Measurements from ENCODE around the gene SLFN13. TPM values are rescaled to one million over a fixed set of nuclear protein-coding genes. Genes with fewer than 3 reads are reported as not detected.

The SLFN13 gene
- total and polyA plus RNA-seq, 9 of the 15 experiments (the other 6 are each of a cell fraction or from before 2014, with no cell fraction given), result 0.04 to 0.49 (median 0.17) TPM

DNA sequence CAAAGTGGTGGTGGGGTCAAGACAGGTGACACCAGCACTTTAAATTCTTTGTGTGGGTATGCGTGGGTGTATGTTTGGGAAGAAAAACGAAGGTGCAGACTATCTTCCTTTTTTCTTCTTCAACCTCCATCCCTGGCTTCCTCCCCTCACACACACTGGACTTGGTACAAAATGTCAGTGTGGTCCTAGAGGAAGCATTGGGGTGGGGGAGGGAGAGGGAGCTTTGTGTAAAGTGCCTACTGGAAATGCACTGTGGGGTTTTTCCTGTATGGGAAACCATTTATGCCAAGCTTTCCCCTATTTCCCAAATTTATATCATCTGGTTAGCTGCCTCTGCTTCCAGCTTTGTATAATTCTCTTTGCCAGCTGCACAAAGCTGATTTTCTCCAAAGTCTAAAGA, 44.5 kb upstream of the SLFN13 start:
- Histone ChIP-seq H3K4me2 (ENCODE audit: insufficient read depth, low read length) (no peak overlapping the region), H3K9me1 (ENCODE audit: control insufficient read depth, insufficient read depth, low read length) (no peaks in the 10 kb centered on the region), H3K9ac (ENCODE audit: insufficient read depth in 1 of 2, low read depth in 2 of 2, low read length in 2 of 2) (no peak overlapping the region), H3K4me3 (no peak overlapping the region), H3K36me3 (ENCODE audit: control insufficient read depth, insufficient read depth, low read length) (no peaks in the 10 kb centered on the region), H4K20me1 (replicated peaks; ENCODE audit: control insufficient read depth, insufficient read depth, low read length) (no peaks in the 10 kb centered on the region), H3K27me3 (ENCODE audit: control insufficient read depth in 2 of 2, insufficient read depth in 2 of 2, low read length in 2 of 2) (peaks cover 57 to 61% of the 10 kb centered on the region in 2 experiments), H3K27ac (ENCODE audit: extremely low read depth, low read depth, low read length) (no peak overlapping the region), H3K4me1 (replicated peaks in 1 of 2; ENCODE audit: control insufficient read depth in 2 of 2, insufficient read depth in 2 of 2, low read length in 2 of 2) (0 out of 5 replicates have a peak, but pooled peaks cover 0 to 1% of the 10 kb centered on the region in 2 experiments), H2AFZ (ENCODE audit: low read depth, low read length) (no peak overlapping the region), H3K79me2 (ENCODE audit: control insufficient read depth, insufficient read depth, low read length) (no peaks in the 10 kb centered on the region), H3K9me3 (replicated peaks; ENCODE audit: control insufficient read depth, insufficient read depth, low read depth, low read length) (no peaks in the 10 kb centered on the region)
- ChIA-PET CTCF (ENCODE audit: low intra/inter-chr PET ratio) (no interaction called here), POLR2A (interaction anchor here (0.6 kb wide), 1 partner anchor 207 kb away, joined by 4 read pairs; no protein-coding TSS in a partner anchor)
- TF ChIP-seq ID3 (CRISPR knock-in tag; IDR thresholded peaks at IDR 0.05) (no peak), ID3 (tag; IDR thresholded peaks at IDR 0.05) (no peak), EGR1 (conservative IDR thresholded peaks at IDR 0.05) (0 out of 2 replicates have a peak, but pooled peaks have one; percentile 8)
- FAIRE-seq, result peak; percentile 49
- DNase-seq (ENCODE audit: extremely low read depth in 1 of 4, low spot score in 3 of 4), result no peak
- WGBS (ENCODE audit: insufficient coverage, low coverage, missing lambda C conversion rate), result 0% methylated on average over 1 of the region's 2 CpGs
- intact Hi-C loops (cut with micrococcal nuclease) (no loop called here), in situ Hi-C loops (cut with MboI) (no loop called here)
- no TSS peak for BruUV-seq (replicated peaks)
- ATAC-seq, result no peak

DNA sequence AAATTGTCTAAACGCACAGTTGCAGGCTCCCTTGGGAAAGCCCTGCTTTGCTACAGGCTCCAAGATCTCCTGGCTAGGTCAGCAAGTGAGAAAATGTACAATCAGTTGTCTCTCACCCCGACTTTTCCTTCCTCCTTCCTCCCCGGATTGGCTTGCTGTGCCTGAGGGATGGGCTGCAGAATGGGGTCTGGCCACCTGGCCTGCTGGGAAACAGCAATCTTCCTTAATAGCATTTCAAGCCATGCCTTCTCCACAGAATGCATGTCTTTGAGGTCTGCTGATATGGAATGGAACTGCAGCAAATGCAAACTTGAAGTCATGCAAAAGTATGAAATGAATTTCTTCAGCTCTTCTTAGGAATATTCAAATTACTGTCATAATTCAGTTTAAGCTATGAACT, 42.9 kb upstream of the SLFN13 start:
- TF ChIP-seq MEF2A (IDR thresholded peaks at IDR 0.05; ENCODE audit: control insufficient read depth, low read depth, low read length) (no peak), SLC30A9 (CRISPR knock-in tag; IDR thresholded peaks at IDR 0.05) (no peak), ZNF23 (CRISPR knock-in tag; IDR thresholded peaks at IDR 0.05) (no peak), CREM (IDR thresholded peaks at IDR 0.05; ENCODE audit: low read depth) (no peak), MED1 (CRISPR knock-in tag; IDR thresholded peaks at IDR 0.05; ENCODE audit: borderline replicate concordance) (no peak), ZNF143 (CRISPR knock-in tag; IDR thresholded peaks at IDR 0.05) (no peak), SETDB1 (IDR thresholded peaks at IDR 0.05; ENCODE audit: low read length) (no peak), USF2 (CRISPR knock-in tag; IDR thresholded peaks at IDR 0.05) (no peak), RBM15 (IDR thresholded peaks at IDR 0.05; ENCODE audit: insufficient read depth, low read length) (no peak), PPARD (CRISPR knock-in tag; IDR thresholded peaks at IDR 0.05) (no peak), ZNF696 (CRISPR knock-in tag; conservative IDR thresholded peaks at IDR 0.05) (no peak), MAFG (tag; conservative IDR thresholded peaks at IDR 0.05) (no peak), ETV6 (IDR thresholded peaks at IDR 0.05; ENCODE audit: borderline replicate concordance in 1 of 2, low read depth in 2 of 2, low read length in 1 of 2) (no peak), ETV6 (CRISPR knock-in tag; IDR thresholded peaks at IDR 0.05; ENCODE audit: borderline replicate concordance) (no peak)
- DNase-seq (ENCODE audit: extremely low read depth in 1 of 4, low spot score in 3 of 4) (no peak), FAIRE-seq (no peak), ATAC-seq (no peak)
- no TSS peak for BruUV-seq (replicated peaks)
- in situ Hi-C loops (cut with MboI), result no loop called here
- intact Hi-C loops (cut with micrococcal nuclease), result no loop called here
- Histone ChIP-seq H3K27ac (ENCODE audit: extremely low read depth, low read depth, low read length) (no peak overlapping the region), H4K20me1 (replicated peaks; ENCODE audit: control insufficient read depth, insufficient read depth, low read length) (no peaks in the 10 kb centered on the region), H3K9me3 (replicated peaks; ENCODE audit: control insufficient read depth, insufficient read depth, low read depth, low read length) (no peaks in the 10 kb centered on the region), H3K27me3 (ENCODE audit: control insufficient read depth in 2 of 2, insufficient read depth in 2 of 2, low read length in 2 of 2) (peaks cover 62% of the 10 kb centered on the region in 2 experiments), H3K9ac (ENCODE audit: insufficient read depth in 1 of 2, low read depth in 2 of 2, low read length in 2 of 2) (no peak overlapping the region), H3K9me1 (ENCODE audit: control insufficient read depth, insufficient read depth, low read length) (no peaks in the 10 kb centered on the region), H3K4me3 (no peak overlapping the region), H3K4me2 (ENCODE audit: insufficient read depth, low read length) (no peak overlapping the region), H3K36me3 (ENCODE audit: control insufficient read depth, insufficient read depth, low read length) (no peaks in the 10 kb centered on the region), H3K4me1 (replicated peaks in 1 of 2; ENCODE audit: control insufficient read depth in 2 of 2, insufficient read depth in 2 of 2, low read length in 2 of 2) (peaks cover 0 to 11% of the 10 kb centered on the region in 2 experiments; a peak in 2 of 5 replicates), H2AFZ (ENCODE audit: low read depth, low read length) (no peak overlapping the region), H3K79me2 (ENCODE audit: control insufficient read depth, insufficient read depth, low read length) (no peaks in the 10 kb centered on the region)
- CTCF ChIA-PET (ENCODE audit: low intra/inter-chr PET ratio), result no interaction called here
- 4% methylated on average over 3 of the region's 3 CpGs for WGBS (ENCODE audit: insufficient coverage, low coverage, missing lambda C conversion rate)
- POLR2A ChIA-PET, result no interaction called here

All from K562 (cell line).